IPS-18c (cell line): ENCODE data around the gene OSCAR.
"Not testable (repeated sequence)": the region's sequence is repeated elsewhere in the genome, so short reads cannot be mapped to it uniquely, and the experiment has no call there.

Experiments
- H3K4me3 ChIP-seq: 2 replicates; pipeline ENCODE4 v1.7.0; 2013; ENCODE audit warnings: low read depth, mild to moderate bottlenecking, low read length, moderate library complexity; ENCODE audit not compliant: insufficient read depth
- H3K9me3 ChIP-seq: one replicate; pipeline ENCODE4 v1.6.1; 2013; ENCODE audit warnings: mild to moderate bottlenecking, low read length, moderate library complexity; ENCODE audit not compliant: control insufficient read depth, insufficient read depth

The OSCAR gene

DNA sequence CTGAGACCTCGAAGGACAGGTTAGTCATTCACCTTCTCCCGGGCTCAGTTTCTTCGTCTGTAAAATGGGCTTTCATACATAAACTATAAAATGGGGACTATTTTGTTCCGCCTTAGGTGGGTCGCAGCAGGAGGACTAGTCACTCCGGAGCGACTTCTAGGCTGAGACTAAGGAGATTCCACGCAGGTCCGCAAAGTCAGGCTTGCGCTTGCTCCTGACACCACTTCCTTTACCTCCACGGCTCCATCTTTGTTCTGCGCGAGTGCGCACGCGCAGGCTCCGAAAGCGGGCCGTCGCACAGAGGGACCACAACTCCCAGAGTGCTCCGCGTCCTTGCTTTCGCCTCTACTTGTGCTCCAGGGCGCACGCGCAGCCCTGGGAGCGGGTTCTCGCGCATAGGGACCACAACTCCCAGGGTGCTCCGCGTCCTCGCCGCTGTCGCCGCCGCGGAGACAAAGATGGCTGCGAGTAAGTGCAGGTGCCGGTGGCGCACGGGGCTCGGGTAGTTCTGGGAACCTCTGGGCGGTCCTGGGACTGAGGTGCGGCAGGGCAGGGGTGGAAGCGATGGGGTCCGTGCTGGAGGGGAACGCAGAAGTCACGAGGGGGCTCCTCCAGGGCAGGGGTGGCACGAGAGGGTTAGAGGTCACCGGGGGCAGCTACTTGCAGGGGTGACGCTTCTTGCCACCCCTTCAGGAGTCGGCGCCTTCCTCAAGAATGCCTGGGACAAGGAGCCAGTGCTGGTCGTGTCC is 2.0 kb upstream of the OSCAR start, which contains the start of gene NDUFA3:
TSS of gene NDUFA3 (plus strand) at position 435 of the 749 bp plus-strand sequence. CDS start at position 459, 24 bp downstream.
- no peaks in the 10 kb centered on the region for H3K9me3 ChIP-seq
- peak within 1 kb of the TSS; percentile 99 for H3K4me3 ChIP-seq

- not testable (repeated sequence) for H3K4me3 ChIP-seq, H3K9me3 ChIP-seq
Measured at GRCh38 chr19:54099903-54100255, 724 bp downstream of the OSCAR start.

- H3K4me3 ChIP-seq = no peak overlapping the region
Measured at GRCh38 chr19:54099190-54099902, 1.3 kb downstream of the OSCAR start.

GRCh38 chr19:54096617-54097106 is 3.9 kb downstream of the OSCAR start:
- peak overlapping the region; percentile 50 for H3K4me3 ChIP-seq
- no peaks in the 10 kb centered on the region for H3K9me3 ChIP-seq

More at GRCh38 chr19:54099190-54099902, 1.3 kb downstream of the OSCAR start:
- no peaks in the 10 kb centered on the region for H3K9me3 ChIP-seq

- not testable (repeated sequence) for H3K9me3 ChIP-seq
- peak overlapping the region; percentile 66 for H3K4me3 ChIP-seq
Measured at GRCh38 chr19:54095859-54096616, 4.6 kb downstream of the OSCAR start.

GRCh38 chr19:54095136-54095858 is 5.3 kb downstream of the OSCAR start:
- H3K4me3 ChIP-seq = peak overlapping the region; percentile 66

GRCh38 chr19:54094426-54095000 is 6.1 kb downstream of the OSCAR start:
- H3K4me3 ChIP-seq = no peak overlapping the region

More at GRCh38 chr19:54095136-54095858, 5.3 kb downstream of the OSCAR start:
- no peaks in the 10 kb centered on the region for H3K9me3 ChIP-seq

DNA sequence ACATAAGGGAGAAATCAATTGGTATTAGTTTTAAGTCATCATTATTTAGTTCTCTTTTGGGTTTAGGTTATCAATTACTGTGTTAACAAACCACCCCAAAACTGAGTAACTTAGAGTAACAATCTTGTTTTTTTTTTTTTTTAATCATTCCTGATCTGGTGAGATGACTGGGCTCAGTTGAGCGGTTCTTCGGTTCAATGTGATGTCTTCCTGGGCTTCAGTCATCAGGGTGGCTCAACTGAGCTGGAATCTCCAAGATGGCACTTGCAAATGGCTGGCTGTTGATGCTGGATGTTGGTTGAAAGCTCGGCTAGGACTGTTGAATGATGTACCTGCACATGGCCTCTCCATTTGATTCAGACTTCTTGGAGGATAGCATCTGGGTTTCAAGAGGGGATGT is 16.2 kb downstream of the OSCAR start:
- no peaks in the 10 kb centered on the region for H3K9me3 ChIP-seq
- no peak overlapping the region for H3K4me3 ChIP-seq

More at GRCh38 chr19:54094426-54095000, 6.1 kb downstream of the OSCAR start:
- H3K9me3 ChIP-seq = no peaks in the 10 kb centered on the region

DNA sequence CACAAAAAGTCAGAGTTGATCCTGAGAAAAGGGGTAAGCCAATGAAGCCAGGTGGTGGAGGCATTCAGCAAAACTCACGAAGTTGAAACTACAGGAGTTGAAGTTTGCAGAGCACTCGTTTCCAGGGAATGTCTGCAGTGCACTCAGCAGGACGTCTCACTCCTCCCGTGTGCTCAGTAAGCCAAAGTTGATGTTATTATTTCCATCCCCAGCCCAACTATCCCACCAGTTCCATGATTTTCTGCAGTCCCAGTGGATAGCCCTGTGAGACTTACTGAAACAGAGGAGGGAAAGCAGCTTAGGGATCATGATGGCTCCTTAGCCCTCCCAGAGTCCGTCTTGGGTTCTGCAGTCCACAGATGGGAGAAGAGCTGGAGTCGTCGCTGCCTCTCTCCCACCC is 19.6 kb downstream of the OSCAR start, which contains the start of gene TARM1:
TSS of gene TARM1 (minus strand) at position 334 of the 400 bp plus-strand sequence. CDS start at position 309, 25 bp downstream.
- Histone ChIP-seq H3K9me3 (no peaks in the 10 kb centered on the region), H3K4me3 (no peak within 1 kb of the TSS)

DNA sequence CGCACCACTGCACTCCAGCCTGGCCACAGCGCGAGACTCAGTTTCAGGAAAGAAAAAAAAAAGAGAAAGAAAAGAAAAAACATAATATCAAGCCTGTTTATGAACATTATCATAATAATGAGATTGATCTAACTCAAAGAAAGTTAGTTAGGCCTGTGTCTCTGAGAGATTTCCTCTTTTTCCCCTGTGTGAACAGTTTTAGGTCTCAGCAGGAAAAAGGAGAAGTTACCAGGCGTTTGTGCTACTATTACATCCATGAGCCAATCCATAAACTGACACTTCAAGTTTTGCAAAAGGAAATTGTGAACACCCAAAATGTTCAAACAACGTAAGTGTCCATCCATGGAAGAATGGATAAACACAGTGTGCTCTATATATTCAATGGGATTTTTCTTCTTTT is 23.3 kb downstream of the OSCAR start:
- Histone ChIP-seq H3K4me3 (no peak overlapping the region), H3K9me3 (no peaks in the 10 kb centered on the region)

DNA sequence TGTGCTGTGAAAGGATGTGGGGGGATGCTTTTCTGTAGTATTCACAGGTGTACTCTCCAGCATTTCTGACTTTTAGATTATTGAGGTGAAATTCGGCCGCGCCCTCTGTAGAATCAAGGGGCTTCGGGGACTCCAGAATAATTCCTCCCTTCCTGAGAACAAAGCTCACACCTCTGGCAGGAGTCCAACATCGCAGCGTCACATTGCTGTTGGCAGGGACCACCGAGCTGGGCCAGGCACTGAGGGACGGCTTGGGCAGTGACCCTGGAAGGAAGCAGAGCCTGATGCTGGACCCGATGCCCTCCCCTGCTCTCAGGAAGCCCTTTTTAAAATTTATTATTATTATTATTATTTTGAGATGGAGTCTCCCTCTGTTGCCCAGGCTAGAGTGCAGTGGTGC is 25.8 kb downstream of the OSCAR start:
- Histone ChIP-seq H3K4me3 (no peak overlapping the region), H3K9me3 (no peaks in the 10 kb centered on the region)

DNA sequence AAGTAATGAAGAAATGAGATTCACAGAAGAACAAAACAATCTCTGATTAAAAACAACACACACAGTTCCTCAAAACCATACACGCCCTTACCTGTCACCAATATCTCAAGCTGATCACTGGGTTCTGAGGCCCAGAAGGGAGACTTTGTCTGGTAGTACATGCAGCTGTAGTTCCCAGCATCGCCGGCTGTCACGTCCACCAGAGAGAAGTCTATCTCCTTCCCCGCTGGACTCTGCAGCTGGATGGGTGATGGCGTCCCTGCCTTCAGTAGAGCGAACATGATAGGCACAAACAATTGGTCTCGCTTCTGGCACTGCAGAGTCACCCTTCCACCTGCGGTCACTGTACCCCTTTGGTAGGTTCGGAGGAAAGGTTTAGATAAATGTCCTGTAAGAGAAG is 26.8 kb downstream of the OSCAR start:
- H3K9me3 ChIP-seq = no peaks in the 10 kb centered on the region
- H3K4me3 ChIP-seq = no peak overlapping the region

DNA sequence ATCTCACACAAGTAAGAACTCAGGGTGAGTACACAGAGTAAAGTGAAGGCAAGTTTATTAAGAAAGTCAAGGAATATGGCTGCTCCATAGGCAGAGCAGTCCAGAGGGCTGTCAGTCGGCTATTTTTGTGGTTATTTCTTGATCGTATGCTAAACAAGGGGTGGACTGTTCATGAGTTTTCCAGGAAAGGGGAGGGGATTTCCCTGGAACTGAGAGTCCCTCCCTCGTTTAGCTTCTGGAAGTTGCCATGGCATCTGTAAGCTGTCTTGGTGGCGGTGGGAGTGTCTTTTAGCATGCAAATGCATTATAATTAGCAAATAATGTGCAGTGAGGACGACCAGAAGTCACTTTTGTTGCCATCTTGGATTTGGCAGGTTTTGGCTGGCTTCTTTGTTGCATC is 31.1 kb downstream of the OSCAR start:
- Histone ChIP-seq H3K4me3 (no peak overlapping the region), H3K9me3 (no peaks in the 10 kb centered on the region)

DNA sequence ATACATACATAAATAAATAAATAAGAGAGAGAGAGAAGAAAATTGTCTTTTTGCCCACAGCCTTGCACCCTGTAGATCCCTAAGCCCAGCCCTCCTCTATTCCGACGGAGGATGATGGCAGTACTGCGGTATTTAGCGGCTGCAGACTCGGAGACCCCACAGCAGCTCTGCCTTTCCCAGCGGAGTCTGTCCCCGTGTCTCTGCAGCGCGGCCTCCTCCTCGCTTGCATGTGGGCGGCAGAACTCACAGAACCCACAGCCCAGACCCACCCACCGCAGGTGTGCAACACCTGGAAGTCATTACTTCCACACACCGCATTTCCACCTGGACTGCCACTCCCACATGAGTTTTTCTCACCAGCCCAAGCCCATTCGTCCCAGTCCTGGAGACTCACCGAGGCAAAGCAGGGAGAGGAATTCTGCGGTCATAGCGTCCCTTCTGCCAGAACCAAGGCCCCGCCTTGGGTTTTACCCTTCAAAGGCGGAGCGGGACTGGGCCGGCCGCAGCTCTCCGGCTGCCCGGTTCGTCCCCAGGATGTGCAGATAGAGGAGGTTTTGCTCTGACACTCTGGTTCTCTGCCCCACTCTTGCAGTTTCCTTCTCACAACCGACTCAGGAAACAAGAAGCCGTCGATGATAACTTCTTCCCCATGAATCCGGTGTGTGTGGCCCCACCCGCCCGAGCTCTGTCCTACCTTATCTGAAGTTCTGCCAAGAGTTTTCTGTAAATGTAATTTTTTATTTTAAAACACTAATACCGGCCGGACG is 37.1 kb downstream of the OSCAR start, which contains the start of gene VSTM1:
TSS of gene VSTM1 (minus strand) at position 548 of the 767 bp plus-strand sequence. CDS start at position 428, 120 bp downstream.
- Histone ChIP-seq H3K4me3 (no peak within 1 kb of the TSS), H3K9me3 (peaks cover 2% of the 10 kb centered on the region)

DNA sequence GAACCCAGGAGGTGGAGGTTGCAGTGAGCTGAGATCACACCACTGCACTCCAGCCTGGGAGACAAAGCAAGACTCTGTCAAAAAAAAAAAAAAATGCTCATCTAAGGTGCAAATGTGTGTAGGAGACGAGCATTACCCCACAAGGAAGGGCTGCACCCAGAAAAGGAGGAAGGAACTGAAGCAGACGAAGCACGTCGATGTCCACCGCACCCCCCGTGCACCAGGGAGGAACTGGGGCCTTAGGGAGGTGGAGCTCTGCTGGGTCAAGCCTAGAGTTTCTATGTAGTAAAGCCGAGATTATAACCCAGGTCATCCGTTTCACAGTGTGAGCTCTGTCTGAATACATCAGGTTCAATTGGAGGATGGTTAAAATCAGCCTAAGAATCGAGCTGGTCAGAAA is 38.0 kb downstream of the OSCAR start:
- H3K4me3 ChIP-seq = no peak overlapping the region
- H3K9me3 ChIP-seq = peaks cover 2% of the 10 kb centered on the region

DNA sequence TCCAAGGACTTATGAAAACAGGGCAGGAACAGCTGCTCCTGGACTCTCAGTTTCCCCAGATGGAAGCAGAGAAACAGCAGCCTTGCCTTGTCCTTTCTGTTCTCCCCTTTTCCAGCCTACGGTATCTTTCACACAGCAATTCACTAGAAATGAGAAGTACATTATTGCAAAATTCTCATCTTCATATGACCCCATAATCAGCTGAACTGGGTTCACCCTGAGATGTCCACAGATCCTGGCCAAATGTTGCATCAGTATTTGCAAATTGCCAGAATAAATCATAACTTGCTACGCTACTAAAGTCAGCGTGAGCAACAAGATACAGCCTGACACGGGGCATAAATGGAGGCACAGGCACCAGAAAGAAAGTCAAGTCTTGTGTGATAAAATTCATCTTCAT is 53.0 kb downstream of the OSCAR start:
- no peaks in the 10 kb centered on the region for H3K9me3 ChIP-seq
- H3K4me3 ChIP-seq = no peak overlapping the region
